GM19239 (cell line): ENCODE measurements around the gene ADGRG2.

ENCODE experiments used
- DNase-seq: peaks from one replicate; pipeline ENCODE4 v3.0.0; 2011; ENCODE audit warnings: low spot score; ENCODE audit not compliant: insufficient read length
- FAIRE-seq: peaks from 2 replicates; lab custom pipeline; 2011; peaks lifted over from hg19 to GRCh38; lab: Jason Lieb, UNC

ADGRG2 gene

DNA sequence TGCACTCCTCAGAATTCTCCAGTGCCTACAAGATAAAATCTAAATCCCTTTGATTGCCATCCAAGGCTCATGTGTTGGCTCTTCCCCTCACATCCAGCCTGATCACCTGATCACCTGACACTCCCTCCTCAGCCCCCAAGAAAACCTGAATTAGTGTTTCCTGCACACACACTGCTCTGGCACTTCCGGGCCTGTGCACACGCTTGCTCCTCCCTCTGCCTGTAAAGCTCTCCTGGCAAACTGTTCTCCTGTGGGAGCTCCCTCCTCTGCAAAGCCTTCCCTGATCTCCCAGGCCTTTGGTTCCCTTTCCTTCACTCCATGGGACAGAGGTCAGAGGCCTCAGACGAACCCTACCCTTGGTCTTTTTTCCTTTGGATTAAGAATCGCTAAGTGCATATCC, 158.2 kb downstream of the ADGRG2 start:
- FAIRE-seq (no peak), DNase-seq (no peak)

DNA sequence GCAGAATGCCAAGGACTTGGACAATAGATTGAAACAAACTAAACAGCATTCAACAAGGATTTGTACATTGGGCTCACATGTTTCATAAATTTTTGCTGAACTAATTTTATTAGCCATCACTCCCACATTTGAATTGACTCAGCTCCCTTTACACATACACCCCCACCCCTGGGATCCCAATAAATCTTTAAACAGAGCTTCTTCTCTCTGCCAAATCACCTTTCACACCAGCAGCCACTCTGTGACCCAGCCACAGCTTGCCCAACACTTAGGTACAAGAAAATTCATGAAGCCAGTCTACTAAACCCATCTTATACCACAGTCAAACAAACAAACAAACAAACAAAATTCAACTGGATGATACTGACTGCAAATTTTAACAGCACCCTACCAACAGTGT, 159.9 kb downstream of the ADGRG2 start:
- DNase-seq = no peak
- FAIRE-seq = no peak

DNA sequence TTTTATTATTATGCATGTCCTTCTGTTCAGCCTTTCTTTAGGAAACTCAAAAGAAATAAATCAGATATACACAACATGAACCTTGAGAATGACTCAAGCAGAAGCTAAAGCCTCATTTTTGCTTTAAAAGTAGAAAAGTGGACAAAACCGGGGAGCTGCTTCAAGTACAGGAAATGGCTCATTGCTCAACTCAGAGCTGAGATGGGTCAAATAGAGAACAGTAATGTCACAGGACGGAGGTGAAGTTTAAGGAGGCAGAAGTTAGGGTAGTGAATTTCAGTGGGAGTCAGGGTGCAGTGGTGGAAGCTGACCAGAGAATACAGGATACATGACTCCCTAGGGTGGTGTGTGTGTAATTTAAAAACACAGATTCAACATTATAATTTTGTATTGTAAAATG, 160.6 kb downstream of the ADGRG2 start:
- FAIRE-seq (no peak), DNase-seq (no peak)

DNA sequence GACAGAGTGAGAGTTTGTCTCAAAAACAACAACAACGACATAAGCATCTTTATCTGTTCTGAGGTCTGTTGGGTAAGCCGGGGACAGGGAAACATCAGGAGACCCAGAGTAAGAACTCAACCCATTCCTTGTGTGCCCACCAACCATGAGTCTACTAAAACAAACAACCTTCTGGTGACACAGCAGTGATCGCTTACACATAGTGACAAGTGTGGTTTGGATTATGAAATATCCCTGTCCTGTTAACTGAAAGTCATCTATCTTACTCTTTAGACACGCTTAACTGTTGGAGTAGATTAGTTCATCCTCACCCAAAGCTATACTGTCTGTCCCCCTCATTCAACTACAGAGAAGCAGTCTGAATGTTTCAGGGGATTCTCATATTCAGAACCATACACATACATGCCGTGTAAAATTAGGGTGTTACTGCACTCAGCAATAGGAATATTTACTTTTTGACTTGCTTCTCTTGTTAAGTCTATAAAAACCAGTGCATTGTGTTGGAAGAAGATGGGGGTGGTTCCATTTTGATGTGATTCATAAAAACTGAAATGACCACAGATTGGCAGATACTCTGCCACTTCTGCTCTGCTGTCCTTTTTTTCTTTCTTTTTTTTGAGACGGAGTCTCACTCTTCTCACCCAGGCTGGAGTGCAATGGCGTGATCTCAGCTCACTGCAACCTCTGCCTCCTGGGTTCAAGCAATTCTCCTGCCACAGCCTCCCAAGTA, 165.8 kb downstream of the ADGRG2 start:
- FAIRE-seq (no peak), DNase-seq (no peak)

DNA sequence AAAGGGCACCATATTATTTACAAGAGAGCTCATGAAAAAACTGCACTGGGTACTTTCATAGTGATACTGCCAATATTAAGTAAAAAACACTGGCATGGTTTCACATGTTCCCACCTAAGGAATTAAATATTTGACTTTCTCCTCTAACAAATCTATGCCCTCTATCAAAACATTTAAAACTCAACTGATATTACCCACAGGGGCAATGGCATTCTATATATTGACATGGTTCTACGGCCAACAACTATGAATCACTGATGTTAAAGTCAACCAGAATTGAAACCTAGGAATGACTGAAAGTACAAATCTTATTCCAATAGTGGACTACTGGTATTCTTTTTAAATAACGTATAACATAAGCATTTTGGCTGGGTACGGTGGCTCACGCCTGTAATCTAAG, 166.6 kb downstream of the ADGRG2 start:
- DNase-seq = no peak
- FAIRE-seq = no peak

DNA sequence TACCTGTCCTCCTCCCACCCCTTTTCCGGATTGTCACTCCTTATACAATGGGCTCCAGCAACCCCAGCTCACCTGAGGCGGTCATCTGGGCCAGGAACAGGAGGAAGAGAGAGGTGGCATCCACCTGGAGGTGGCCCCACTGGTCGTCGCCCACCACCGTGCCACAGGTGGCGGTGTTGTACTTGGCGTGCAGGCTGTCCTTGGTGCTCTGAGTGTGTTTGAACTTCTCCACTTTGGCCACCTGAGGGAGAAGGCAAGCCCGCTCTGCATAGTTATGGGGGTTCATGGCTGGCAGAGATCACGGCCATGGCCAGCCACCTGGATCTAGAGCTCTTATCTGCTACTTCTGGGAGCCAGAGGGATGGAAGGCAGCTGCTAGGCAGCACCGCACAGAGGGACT, 171.2 kb downstream of the ADGRG2 start:
- DNase-seq = no peak
- FAIRE-seq = no peak

DNA sequence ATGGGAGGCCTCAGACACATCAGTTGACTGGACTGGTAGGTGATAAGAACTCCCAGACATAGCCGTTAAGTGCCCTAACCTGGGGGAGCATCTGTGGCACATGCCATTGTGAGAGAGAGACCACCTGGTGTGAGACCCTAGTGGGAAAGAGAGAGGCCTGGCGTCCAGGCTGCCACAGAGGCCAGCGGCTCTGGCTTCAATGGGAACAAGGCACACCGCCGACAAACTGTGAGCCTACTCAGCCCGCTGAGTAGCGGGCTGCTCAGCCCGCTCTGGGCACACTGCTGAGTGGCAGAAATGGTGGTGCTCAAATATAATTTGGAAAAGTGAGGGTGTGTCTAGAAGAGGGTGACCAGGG, 172.3 kb downstream of the ADGRG2 start:
- no peak for DNase-seq

DNA sequence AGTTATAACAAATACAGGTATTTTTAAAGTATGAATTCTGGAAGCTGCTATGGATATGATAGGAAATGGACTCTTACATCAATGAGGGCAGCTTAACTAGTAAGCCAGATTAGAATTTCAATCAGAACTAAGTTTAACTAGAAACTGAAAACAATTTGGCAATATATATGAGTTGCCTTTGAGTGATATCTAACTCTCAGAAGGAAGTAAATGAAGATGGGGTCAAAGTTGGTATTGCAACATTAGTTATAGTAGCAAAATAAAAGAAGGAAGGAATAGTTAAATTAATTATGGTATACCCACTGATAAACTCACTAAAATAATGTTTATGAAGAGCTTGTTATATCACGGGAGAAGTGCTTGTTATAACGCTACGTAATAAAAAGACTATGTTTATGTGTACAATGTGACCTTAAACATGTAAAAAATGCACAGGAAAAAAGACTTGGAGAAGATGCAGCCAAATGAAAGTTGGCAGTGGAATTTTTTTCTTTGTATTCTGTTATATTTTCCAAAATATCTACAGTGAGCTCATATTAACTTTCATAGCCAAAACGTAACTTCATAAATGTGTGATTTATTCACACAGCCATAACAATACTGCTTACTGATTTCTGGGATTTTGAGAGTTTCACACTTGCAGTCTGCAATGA, 172.9 kb downstream of the ADGRG2 start:
- FAIRE-seq (no peak), DNase-seq (no peak)

More for the DNA sequence above, 172.3 kb downstream of the ADGRG2 start:
- no peak for FAIRE-seq

DNA sequence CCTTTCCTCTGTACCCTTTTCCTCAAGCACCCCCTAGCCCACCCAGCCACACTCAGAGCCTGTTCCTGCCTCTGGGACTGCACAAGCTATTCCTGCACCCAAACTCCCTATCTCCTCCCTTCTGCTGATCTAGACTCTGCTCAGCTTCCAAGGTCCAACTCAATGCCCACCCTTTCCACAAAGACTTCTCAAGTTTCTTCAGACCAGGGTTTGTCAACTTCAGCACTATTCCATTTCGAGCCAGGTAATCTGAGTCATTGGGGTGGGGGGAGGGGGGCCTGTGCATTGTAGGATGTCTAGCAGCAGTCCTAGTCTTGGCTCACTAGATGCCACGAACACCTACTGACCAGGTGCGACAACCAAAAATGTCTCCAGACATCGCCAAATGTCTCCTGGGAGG, 175.7 kb downstream of the ADGRG2 start:
- FAIRE-seq (no peak), DNase-seq (no peak)

DNA sequence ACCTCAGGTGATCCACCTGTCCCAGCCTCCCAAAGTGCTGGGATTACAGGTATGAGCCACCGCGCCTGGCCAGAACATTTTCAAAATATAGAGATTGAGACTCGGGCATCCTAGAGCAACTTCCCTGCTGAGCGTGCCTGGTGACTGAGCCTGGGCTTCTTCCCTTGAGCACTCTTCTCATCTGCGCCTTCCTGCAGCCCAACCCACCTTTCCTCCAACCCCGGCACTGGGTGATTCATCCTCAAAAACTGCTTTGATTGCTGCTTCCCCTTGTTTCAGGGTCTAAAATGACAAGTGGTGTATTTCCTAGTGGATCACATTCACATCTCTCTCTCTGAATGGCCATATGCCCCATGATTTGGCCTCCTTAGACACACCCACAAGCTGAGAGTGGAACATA, 176.1 kb downstream of the ADGRG2 start:
- FAIRE-seq (peak; percentile 51), DNase-seq (no peak)

DNA sequence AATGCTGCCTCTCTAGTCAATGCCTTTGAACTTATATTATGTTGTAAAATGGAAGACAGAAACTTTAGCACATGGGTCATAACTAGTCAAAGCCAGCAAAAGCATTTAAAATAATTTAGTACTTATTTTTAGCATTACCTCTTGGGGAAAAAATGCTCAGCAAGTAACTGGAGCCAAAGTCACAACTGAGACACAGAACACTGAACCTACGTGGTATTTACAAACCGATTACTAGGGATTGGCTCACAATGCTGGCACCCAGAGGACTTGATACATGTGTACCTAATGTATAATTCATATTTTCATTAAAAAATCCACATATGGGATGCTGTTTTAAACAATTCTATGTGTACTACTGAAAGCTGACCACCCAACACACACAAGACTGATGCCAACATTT, 176.8 kb downstream of the ADGRG2 start:
- FAIRE-seq = no peak
- no peak for DNase-seq

DNA sequence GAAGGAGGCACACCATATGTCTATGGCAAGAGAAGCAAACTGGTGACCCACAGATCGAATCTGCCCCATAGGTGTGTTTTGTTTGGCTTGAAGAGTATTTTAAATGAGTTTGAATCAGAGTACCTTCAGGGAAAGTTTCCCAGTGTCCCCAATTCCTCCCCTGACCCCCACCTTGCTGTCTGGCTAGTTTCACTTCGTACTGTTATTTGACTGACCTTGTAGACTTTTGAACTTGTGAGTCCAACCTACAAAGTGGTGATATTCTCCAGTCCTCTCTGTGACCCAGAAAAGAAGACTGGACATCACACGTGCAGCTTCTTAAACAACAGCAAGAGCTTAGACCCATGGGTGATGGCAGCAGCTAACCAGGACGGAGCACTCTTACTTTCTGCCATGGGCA, 177.8 kb downstream of the ADGRG2 start:
- FAIRE-seq = no peak
- DNase-seq = no peak

DNA sequence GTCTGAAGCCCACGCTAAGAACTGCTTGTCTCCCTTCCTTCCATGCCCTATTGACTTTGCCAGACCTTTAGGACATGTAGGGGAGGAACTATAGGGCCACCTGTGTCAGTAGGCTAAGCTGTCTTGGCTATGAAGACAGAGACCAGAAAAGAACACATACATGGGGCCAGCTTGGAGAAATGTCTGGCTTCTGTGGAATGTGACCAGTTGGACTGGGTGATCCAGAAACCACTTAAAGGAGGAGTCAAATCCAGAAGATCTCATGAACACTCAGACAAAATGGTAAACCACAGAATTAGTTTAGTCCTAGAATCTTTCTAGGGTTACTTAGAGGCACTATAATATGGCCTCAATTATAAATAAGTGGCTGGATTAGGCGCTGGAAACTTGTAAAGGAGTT, 180.4 kb downstream of the ADGRG2 start:
- DNase-seq (no peak), FAIRE-seq (no peak)
